HepG2 (cell line): ENCODE data around the gene CD209. TPM values are rescaled to one million over a fixed set of nuclear protein-coding genes. Genes with fewer than 3 reads are reported as not detected.

ENCODE experiments used
- FOXO1 ChIP-seq: sonication (generic); formaldehyde crosslinking; IDR thresholded peaks from 2 replicates; pipeline ENCODE4 v1.4.0; 2020; ENCODE audit warnings: missing genetic modification reagents
- HIC2 ChIP-seq: sonication (generic); formaldehyde crosslinking; IDR thresholded peaks from 2 replicates; pipeline ENCODE4 v1.9.0; 2022; ENCODE audit warnings: low read depth, missing genetic modification reagents
- PTBP1 ChIP-seq: fragments of 200-400 bp; formaldehyde crosslinking; IDR thresholded peaks from 2 replicates; pipeline ENCODE4 v1.6.1; 2018; ENCODE audit warnings: low read length, low read depth; ENCODE audit not compliant: poor library complexity, severe bottlenecking
- ZNF292 ChIP-seq: sonication (generic); formaldehyde crosslinking; IDR thresholded peaks from 2 replicates; pipeline ENCODE4 v1.8.1; 2022; ENCODE audit warnings: mild to moderate bottlenecking, low read depth, missing genetic modification reagents, borderline replicate concordance
- polyA plus RNA-seq, 8 experiments: library from polyadenylated mRNA; depleted of rRNA in 3 of 8; stranded (reverse) in 7 of 8; unstranded in 1 of 8; fragments of >200 nt; fragmentation: Illumina TruSeq in 4 of 8; extraction: Trizol in 4 of 8; gene quantifications; 2 replicates each; pipeline versions ENCODE4 v1.2.1 to v1.2.3, GENCODE V29; 2011 to 2016; ENCODE audit warnings: low read depth in 4 of 8, missing spikeins in 1 of 8, mixed read lengths in 1 of 8; ENCODE audit not compliant: insufficient read depth in 1 of 8
- total RNA-seq, 5 experiments: library from RNA; depleted of rRNA; stranded (reverse); fragments of >200 nt; fragmentation: Illumina TruSeq; extraction: Trizol; gene quantifications; 2 replicates each; pipeline ENCODE4 v1.2.3, GENCODE V29; 2016; ENCODE audit warnings: low read depth in 1 of 5
- TF ChIP-seq, protein P1 (sequence below): fragments of 450-650 bp; IDR thresholded peaks from 2 replicates; pipeline ENCODE4 v1.6.1; 2017; ENCODE audit warnings: mild to moderate bottlenecking
- TF ChIP-seq, protein P2 (sequence below), 2 experiments: sonication (generic) in 1 of 2; formaldehyde crosslinking in 1 of 2; IDR thresholded peaks; 2 replicates each; pipeline versions ENCODE4 v1.5.1 to v1.6.1; 2011 to 2020; ENCODE audit warnings: borderline replicate concordance in 1 of 2, low read depth in 1 of 2, low read length in 1 of 2, mild to moderate bottlenecking in 1 of 2, missing genetic modification reagents in 1 of 2, moderate library complexity in 1 of 2

The CD209 gene
- total and polyA plus RNA-seq, 2 of the 13 experiments (the other 11 are each of a cell fraction or from before 2014, with no cell fraction given) = not detected

GRCh38 chr19:7725791-7726190, 21.5 kb downstream of the CD209 start (continued):
- TF ChIP-seq, protein P1, sequence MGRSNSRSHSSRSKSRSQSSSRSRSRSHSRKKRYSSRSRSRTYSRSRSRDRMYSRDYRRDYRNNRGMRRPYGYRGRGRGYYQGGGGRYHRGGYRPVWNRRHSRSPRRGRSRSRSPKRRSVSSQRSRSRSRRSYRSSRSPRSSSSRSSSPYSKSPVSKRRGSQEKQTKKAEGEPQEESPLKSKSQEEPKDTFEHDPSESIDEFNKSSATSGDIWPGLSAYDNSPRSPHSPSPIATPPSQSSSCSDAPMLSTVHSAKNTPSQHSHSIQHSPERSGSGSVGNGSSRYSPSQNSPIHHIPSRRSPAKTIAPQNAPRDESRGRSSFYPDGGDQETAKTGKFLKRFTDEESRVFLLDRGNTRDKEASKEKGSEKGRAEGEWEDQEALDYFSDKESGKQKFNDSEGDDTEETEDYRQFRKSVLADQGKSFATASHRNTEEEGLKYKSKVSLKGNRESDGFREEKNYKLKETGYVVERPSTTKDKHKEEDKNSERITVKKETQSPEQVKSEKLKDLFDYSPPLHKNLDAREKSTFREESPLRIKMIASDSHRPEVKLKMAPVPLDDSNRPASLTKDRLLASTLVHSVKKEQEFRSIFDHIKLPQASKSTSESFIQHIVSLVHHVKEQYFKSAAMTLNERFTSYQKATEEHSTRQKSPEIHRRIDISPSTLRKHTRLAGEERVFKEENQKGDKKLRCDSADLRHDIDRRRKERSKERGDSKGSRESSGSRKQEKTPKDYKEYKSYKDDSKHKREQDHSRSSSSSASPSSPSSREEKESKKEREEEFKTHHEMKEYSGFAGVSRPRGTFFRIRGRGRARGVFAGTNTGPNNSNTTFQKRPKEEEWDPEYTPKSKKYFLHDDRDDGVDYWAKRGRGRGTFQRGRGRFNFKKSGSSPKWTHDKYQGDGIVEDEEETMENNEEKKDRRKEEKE = no peak
- TF ChIP-seq PTBP1 (no peak), HIC2 (CRISPR knock-in tag) (no peak), ZNF292 (no peak), FOXO1 (CRISPR knock-in tag) (no peak)
- TF ChIP-seq, protein P2, sequence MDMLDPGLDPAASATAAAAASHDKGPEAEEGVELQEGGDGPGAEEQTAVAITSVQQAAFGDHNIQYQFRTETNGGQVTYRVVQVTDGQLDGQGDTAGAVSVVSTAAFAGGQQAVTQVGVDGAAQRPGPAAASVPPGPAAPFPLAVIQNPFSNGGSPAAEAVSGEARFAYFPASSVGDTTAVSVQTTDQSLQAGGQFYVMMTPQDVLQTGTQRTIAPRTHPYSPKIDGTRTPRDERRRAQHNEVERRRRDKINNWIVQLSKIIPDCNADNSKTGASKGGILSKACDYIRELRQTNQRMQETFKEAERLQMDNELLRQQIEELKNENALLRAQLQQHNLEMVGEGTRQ (IDR thresholded peaks at IDR 0.05; ENCODE audit: low read depth, low read length) = no peak
- TF ChIP-seq, protein P2 (CRISPR knock-in tag; IDR thresholded peaks at IDR 0.05; ENCODE audit: borderline replicate concordance) = no peak
